Smooth muscle cell of the brain vasculature (primary cell): ENCODE data around the gene SLC43A1.
A peak's percentile ranks its signal among the peaks of the same experiment; 100 is the strongest.

Experiments used
- DNase-seq: peaks from one replicate; pipeline ENCODE4 v3.0.0-alpha.2; 2012; ENCODE audit warnings: low read depth, low spot score

Gene SLC43A1

DNA sequence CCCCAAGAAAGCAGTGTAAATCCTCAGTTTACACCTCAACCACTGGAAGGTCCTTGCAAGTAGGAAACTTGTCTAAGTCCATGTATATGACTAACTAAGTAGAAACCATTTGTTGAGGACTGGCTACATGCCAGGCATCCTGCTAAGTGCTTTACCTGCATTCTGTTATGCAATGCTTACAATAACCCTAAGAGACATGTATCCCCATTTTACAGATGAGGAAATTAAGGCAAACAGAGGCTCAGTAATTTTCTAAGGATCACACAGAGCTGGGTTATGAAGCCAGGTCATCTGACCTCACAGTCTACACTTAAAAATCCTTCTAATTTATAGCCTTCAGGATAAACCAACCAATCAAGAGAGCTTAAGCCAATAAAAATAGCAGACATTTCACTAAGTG, 13.5 kb upstream of the SLC43A1 start:
- DNase-seq = no peak

DNA sequence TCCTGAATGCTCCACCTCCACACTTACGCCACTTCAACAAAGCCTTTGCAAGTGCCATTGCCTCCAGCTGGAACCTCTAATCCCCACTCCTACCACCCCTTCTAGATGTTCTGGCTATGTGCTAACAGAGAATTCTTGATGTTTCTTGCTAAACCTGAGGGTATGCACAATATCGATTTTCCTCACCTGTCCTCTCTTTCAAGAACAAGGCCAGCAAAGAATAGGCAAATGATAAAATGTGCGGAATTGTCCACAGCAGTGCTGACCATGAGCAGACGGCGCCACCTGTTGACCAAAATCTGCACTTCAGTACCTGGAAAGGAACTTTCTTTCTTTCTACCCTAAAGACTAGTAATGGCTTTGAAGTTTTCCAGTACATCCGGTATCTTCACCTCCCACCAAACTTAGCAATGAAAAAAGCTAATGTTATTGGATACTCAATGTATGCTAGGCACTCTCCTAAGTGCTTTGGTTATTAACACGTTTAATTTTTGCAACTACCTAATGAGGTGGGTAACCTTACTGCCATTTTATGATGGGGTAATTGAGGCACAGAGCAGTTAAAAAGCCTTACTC, 11.6 kb upstream of the SLC43A1 start:
- DNase-seq = no peak

GRCh38 chr11:57523419-57523818, 7.9 kb upstream of the SLC43A1 start:
- DNase-seq = no peak

DNA sequence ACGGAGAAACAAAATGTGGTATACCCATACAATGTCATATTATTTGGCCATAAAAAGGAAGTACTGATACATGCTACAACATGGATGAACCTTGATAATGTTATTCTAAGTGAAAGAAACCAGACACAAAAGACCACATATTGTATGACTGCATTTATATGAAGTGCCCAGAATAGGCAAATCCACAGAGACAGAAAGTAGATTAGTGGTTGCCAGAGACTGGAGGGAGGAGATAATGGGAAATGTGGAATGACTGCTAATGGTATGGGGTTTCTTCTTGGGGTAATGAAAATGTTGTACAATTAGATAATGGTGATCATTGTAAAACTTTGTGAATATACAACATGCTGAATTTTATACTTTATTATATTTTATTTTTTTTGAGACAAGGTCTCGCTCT, 5.6 kb upstream of the SLC43A1 start:
- DNase-seq = no peak

- no peak for DNase-seq
Measured at GRCh38 chr11:57516061-57516443, 550 bp upstream of the SLC43A1 start.

GRCh38 chr11:57514538-57515331, 767 bp downstream of the SLC43A1 start:
- DNase-seq = no peak

DNA sequence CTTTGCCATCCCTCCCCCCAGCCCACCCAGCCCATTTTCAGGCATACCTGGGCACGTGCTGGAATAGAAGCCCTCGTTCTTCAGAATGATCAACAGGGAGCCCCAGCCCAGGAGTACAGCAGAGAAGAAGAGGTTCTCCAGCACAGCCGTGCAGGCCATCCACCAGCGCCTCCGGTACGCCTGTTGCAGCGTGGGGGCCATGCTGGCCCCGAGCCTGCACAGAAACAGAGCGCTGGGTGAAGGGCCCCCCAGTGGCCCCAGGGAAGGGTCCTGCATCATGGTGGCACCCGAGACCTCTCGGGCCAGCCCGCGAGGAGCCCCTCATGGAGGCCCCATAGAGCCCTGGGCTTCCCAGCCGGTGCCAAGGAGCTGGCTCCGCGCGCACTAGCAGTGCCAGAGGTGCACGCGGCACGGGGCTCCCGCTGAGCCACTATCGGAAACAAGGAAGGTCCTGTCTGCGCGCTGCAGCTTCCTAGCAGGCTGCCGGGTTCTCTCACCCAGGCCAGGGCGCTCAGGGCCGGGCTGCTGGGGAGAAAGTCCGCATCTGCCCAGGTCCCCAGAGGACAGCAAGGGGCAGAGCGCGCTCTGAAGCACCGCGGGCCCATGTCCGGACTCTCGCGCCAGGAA, 1.5 kb downstream of the SLC43A1 start:
- DNase-seq = no peak

- DNase-seq = no peak
Measured at GRCh38 chr11:57513452-57513795, 2.1 kb downstream of the SLC43A1 start.

DNA sequence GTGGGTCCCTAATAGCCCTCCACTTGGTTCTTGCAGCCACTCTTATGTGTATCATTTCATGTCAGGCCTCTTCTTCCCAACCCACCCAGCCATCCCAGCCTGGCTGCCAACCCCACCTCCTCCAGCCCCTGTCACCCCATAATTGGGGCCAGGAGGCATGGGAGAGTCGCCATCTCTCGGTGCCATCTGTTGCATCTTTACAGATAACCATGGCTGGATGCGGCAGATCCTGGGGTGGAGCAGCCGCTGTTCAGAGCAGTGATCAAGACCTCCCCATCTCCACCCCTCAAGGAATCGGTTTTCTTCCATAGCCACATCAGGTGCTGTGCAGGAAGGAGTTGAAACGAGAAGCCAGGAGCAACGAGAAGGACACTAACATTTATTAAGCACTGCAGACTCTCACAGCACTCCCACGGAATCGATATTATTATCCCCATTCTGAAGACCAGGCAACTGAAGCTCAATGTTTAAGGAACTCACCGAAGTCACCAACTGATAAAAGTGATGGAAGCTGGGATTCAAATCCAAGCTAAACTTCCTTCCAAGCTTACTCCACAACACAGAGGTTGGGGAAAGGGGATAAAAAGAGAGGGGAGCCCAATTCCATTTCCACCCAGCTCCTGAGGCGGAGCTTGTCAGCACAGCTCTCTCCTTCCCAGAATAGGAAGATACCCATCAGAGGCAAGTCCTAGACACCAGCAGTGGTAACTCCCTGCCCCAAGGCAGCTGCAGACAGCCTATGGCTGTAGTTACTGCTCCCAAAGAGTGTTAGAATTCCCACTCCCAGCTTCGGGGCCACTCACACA, 2.7 kb downstream of the SLC43A1 start:
- no peak for DNase-seq

- DNase-seq = no peak
Measured at GRCh38 chr11:57511741-57512430, 3.6 kb downstream of the SLC43A1 start.

DNA sequence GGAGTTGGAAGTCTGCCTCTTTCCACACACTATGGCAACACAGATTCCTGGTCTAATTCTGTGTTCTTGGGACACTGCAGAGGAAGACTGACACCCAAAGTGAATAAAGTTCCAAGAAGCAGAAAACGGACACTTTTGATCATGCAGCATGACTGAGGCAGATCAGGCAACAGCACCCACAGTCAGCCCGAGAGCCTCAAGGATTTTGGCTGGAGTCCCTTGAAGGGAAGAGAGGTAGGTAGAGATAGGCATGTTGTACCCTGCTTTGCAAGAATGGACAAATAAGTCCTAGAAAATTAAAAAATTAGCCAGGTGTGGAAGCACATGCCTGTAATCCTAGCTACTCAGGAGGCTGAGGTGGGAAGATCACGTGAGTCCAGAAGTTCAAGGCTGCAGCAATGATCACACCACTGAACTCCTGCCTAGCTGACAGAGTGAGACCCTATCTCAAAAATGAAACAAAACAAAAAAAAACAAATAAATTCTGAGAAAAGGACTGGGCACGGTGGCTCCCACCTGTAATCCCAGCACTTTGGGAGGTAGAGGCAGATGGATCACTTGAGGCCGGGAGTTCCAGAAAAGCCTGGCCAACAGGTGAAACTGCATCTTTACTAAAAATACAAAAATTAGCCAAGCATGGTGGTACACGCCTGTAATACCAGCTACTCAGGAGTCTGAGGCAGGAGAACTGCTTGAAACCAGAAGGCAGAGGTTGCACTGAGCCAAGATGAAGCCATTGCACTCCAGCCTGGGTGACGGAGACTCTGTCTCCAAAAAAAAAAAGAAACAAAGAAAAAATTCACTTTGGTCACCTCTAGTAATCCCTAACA, 6.9 kb downstream of the SLC43A1 start:
- DNase-seq = no peak

DNA sequence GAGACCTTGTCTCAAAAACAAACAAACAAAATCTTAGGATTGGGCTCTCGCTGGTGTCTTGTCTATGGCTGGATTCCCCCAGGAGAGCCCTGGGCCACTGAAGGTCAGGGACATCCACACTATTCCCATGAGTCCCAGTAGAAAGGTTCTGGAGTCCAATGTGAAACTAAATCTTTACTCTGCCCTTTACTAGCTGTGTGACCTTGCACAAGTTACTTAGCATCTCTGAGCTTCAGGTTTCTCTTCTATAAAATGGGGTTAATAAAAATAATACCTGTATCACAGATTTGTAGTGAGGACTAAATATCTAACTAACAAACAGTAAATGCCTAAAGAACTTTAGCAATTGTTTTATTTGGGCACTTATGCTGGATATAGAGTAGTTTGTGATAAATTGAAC, 9.0 kb downstream of the SLC43A1 start:
- no peak for DNase-seq

DNA sequence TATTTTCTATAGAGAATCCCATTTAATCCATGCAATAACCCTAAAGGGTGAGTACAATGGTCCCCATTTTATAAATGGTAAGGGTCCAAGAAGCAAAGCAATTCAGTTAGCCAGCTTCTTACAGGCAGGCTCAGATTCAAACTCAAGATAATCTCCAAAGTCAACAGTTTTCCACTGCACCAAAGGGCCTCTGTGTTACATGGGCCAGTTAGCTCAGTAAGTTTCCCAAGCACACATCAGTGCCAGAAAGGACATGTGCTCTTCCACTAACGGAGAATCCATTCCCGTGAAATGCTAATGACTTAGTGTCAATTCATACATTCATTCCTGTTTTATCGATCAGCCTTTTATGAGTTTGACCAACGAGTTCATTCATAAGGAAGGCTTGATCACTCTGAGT, 11.0 kb downstream of the SLC43A1 start:
- DNase-seq = no peak

DNA sequence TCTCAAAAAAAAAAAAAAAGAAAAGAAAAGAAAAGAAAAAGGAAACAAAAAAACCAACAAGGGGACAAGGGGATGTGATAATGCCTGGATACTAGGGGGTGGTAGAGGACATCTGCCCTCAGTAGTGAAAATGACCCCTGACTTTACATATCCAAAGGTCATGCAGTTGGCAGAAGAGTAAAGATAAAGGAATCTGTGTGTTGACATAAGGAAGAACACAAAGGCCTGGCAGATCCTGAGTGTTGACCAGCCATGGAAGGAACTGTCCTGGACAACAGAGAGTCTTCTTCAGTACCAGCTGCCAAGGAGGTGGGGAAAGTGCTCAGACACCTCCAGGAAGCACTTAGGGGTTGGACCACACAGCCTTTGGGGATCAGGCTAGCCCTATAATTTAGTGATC, 12.6 kb downstream of the SLC43A1 start:
- DNase-seq = no peak

DNA sequence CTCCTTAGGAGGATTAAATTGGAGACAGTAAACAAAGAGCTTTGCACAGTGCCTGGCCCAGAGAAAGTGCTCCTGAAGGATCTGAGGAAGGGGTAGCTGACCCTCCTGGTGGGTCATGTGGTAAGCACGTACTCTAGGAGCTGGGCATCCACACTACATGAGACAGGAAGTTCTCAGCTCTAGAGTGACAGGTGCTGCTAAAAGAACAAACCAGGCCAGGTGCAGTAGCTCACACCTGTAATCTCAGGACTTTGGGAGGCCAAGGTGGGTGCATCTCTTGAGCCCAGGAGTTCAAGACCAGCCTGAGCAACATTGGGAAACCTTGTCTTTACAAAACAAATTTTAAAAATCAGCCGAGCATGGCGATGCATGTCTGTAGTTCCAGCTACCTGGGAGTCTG, 13.1 kb downstream of the SLC43A1 start:
- DNase-seq = no peak

- no peak for DNase-seq
Measured at GRCh38 chr11:57501953-57502352, 13.5 kb downstream of the SLC43A1 start.

- no peak for DNase-seq
Measured at GRCh38 chr11:57500926-57501325, 14.6 kb downstream of the SLC43A1 start.

DNA sequence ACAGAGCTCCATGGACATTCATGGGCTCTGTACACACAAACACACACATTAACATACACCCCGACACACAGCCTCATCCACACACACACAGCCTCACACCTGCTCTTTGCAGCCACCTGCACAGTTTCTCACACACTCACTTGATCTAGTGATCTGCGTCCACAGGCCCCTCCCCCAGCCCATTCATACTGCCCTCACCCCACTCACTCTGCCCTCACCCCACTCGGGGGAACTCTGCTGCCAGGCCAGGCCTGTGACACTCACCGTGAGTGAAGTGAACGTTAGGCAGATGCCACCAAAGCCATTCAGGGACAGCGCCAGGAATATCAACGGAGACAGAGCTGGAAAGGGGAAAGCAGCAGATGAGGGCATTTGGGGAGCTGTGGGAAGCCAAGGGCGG, 15.0 kb downstream of the SLC43A1 start:
- DNase-seq = no peak

DNA sequence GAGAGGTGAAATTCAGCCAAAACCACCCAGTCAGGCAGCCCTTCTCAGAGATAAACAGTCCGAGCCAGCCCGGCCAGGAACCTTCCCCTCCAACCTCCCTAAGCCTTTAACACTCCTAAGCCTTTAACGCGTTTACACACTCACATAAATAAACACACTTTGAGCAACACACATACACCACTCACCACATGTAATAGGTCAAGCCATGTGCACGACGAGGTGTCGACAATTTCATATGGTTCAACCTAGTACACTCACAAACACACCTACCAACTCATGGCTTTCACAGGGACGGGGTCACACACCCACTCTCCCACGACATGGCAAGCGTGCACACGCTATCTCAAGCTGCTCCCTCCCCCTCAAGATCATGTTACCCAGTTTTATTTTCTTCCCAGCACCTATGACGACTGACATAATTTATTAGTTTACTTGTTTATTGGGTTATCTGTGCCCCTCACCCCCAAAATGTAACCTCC, 15.5 kb downstream of the SLC43A1 start:
- no peak for DNase-seq

- DNase-seq = peak; percentile 85
Measured at GRCh38 chr11:57499413-57499982, 16.0 kb downstream of the SLC43A1 start.
